H9 (cell line): ENCODE measurements around the gene TCF20. TPM values are rescaled to one million over a fixed set of nuclear protein-coding genes. Genes with fewer than 3 reads are reported as not detected.

Experiments
- DNase-seq: peaks from one replicate; pipeline ENCODE4 v3.0.0-alpha.2; 2017
- H2AFZ ChIP-seq: one replicate; pipeline ENCODE4 v1.6.1; 2013; ENCODE audit warnings: mild to moderate bottlenecking, low read length, control low read depth, moderate library complexity
- H2AK5ac ChIP-seq: 2 replicates; pipeline ENCODE4 v1.6.1; 2013; ENCODE audit warnings: low read length, control low read depth, mixed read lengths; ENCODE audit not compliant: insufficient read length
- H2BK120ac ChIP-seq: one replicate; pipeline ENCODE4 v1.6.1; 2013; ENCODE audit warnings: low read depth, mild to moderate bottlenecking, low read length, control low read depth, inconsistent platforms; ENCODE audit not compliant: poor library complexity, severe bottlenecking
- H2BK12ac ChIP-seq: 2 replicates; pipeline ENCODE4 v1.6.1; 2013; ENCODE audit warnings: low read length, control low read depth, mixed read lengths, low read depth; ENCODE audit not compliant: insufficient read length
- H2BK15ac ChIP-seq: 2 replicates; pipeline ENCODE4 v1.6.1; 2013; ENCODE audit warnings: low read depth, low read length, control low read depth
- H2BK20ac ChIP-seq: one replicate; pipeline ENCODE4 v1.6.1; 2013; ENCODE audit warnings: low read depth, mild to moderate bottlenecking, low read length, control low read depth, inconsistent platforms; ENCODE audit not compliant: poor library complexity, severe bottlenecking
- H2BK5ac ChIP-seq: 2 replicates; pipeline ENCODE4 v1.6.1; 2013; ENCODE audit warnings: low read length, control low read depth, mixed read lengths; ENCODE audit not compliant: insufficient read length
- H3K14ac ChIP-seq: 2 replicates; pipeline ENCODE4 v1.6.1; 2013; ENCODE audit warnings: low read length, control low read depth; ENCODE audit not compliant: insufficient read depth
- H3K18ac ChIP-seq: 2 replicates; pipeline ENCODE4 v1.6.1; 2013; ENCODE audit warnings: low read depth, mild to moderate bottlenecking, mixed read lengths, low read length, control low read depth; ENCODE audit not compliant: insufficient read length
- H3K23ac ChIP-seq: 2 replicates; pipeline ENCODE4 v1.6.1; 2013; ENCODE audit warnings: low read length, control low read depth, mixed read lengths, low read depth; ENCODE audit not compliant: insufficient read length
- H3K23me2 ChIP-seq: 2 replicates; pipeline ENCODE4 v1.6.1; 2013; ENCODE audit warnings: low read depth, mild to moderate bottlenecking, mixed read lengths, low read length, control low read depth; ENCODE audit not compliant: insufficient read length, poor library complexity, severe bottlenecking
- H3K27ac ChIP-seq: 2 replicates; pipeline ENCODE4 v1.5.1; 2013; ENCODE audit warnings: low read length, control low read depth, mixed read lengths, low read depth; ENCODE audit not compliant: insufficient read length
- H3K27me3 ChIP-seq: 2 replicates; pipeline ENCODE4 v1.6.1; 2013; ENCODE audit warnings: low read length, control low read depth, inconsistent platforms; ENCODE audit not compliant: insufficient read depth
- H3K4ac ChIP-seq: 2 replicates; pipeline ENCODE4 v1.6.1; 2013; ENCODE audit warnings: low read depth, mild to moderate bottlenecking, control low read depth, inconsistent platforms, low read length, moderate library complexity
- H3K4me1 ChIP-seq: 2 replicates; pipeline ENCODE4 v1.6.1; 2013; ENCODE audit warnings: low read length, control low read depth, inconsistent platforms; ENCODE audit not compliant: insufficient read depth
- H3K4me2 ChIP-seq: 2 replicates; pipeline ENCODE4 v1.6.1; 2013; ENCODE audit warnings: low read length, control low read depth, mixed read lengths; ENCODE audit not compliant: insufficient read length, insufficient read depth
- H3K56ac ChIP-seq: 2 replicates; pipeline ENCODE4 v1.6.1; 2013; ENCODE audit warnings: low read depth, mild to moderate bottlenecking, mixed read lengths, low read length, control low read depth; ENCODE audit not compliant: insufficient read length
- H3K79me1 ChIP-seq: 2 replicates; pipeline ENCODE4 v1.6.1; 2013; ENCODE audit warnings: low read depth, mild to moderate bottlenecking, moderate library complexity, low read length, control low read depth, inconsistent platforms; ENCODE audit not compliant: insufficient read depth, poor library complexity, severe bottlenecking
- H3K79me2 ChIP-seq: 2 replicates; pipeline ENCODE4 v1.6.1; 2013; ENCODE audit warnings: low read length, control low read depth, inconsistent platforms; ENCODE audit not compliant: insufficient read depth
- H3K9ac ChIP-seq: 2 replicates; pipeline ENCODE4 v1.6.1; 2013; ENCODE audit warnings: low read length, control low read depth, mixed read lengths; ENCODE audit not compliant: insufficient read length; ENCODE audit errors: extremely low read depth
- H3K9me3 ChIP-seq: one replicate; pipeline ENCODE4 v1.6.1; 2013; ENCODE audit warnings: low read depth, low read length, inconsistent platforms; ENCODE audit not compliant: control insufficient read depth
- H3T11ph ChIP-seq: one replicate; pipeline ENCODE4 v1.6.1; 2013; ENCODE audit warnings: mild to moderate bottlenecking, low read length, control low read depth, inconsistent platforms
- H4K20me1 ChIP-seq: one replicate; pipeline ENCODE4 v1.6.1; 2013; ENCODE audit not compliant: control insufficient read depth, insufficient read length, insufficient read depth
- H4K5ac ChIP-seq: 2 replicates; pipeline ENCODE4 v1.6.1; 2013; ENCODE audit warnings: low read depth, mild to moderate bottlenecking, mixed read lengths, low read length, control low read depth; ENCODE audit not compliant: insufficient read length
- H4K8ac ChIP-seq: replicated peaks from 2 replicates; pipeline ENCODE4 v1.6.1; 2013; ENCODE audit warnings: low read length, control low read depth, mixed read lengths, low read depth; ENCODE audit not compliant: insufficient read length
- H4K91ac ChIP-seq: 2 replicates; pipeline ENCODE4 v1.6.1; 2013; ENCODE audit warnings: low read depth, mild to moderate bottlenecking, moderate library complexity, mixed read lengths, low read length, control low read depth; ENCODE audit not compliant: insufficient read length
- H3K27ac Mint-ChIP-seq, 3 experiments: 2 replicates in 2 of 3; 3 replicates in 1 of 3; pipeline ENCODE4 v1.8.0; 2020 to 2021; ENCODE audit warnings: mixed read lengths in 3 of 3, mild to moderate bottlenecking in 1 of 3, moderate library complexity in 1 of 3
- H3K27me3 Mint-ChIP-seq: 2 replicates; pipeline ENCODE4 v1.8.0; 2021; ENCODE audit warnings: low read depth, mild to moderate bottlenecking, moderate library complexity, mixed read lengths
- H3K36me3 Mint-ChIP-seq, 3 experiments: 2 replicates in 2 of 3; 3 replicates in 1 of 3; pipeline ENCODE4 v1.8.0; 2020 to 2021; ENCODE audit warnings: low read depth in 3 of 3, mixed read lengths in 3 of 3; ENCODE audit not compliant: insufficient read depth in 1 of 3
- H3K4me1 Mint-ChIP-seq, 2 experiments: 2 replicates each; pipeline ENCODE4 v1.8.0; 2020; ENCODE audit warnings: mixed read lengths in 2 of 2
- H3K4me3 Mint-ChIP-seq, 2 experiments: 2 replicates in 1 of 2; 3 replicates in 1 of 2; pipeline ENCODE4 v1.8.0; 2020 to 2021; ENCODE audit warnings: mild to moderate bottlenecking in 2 of 2, mixed read lengths in 2 of 2, moderate library complexity in 1 of 2
- H3K9me3 Mint-ChIP-seq, 2 experiments: 2 replicates in 1 of 2; 3 replicates in 1 of 2; pipeline ENCODE4 v1.8.0; 2020; ENCODE audit warnings: mild to moderate bottlenecking in 2 of 2, mixed read lengths in 2 of 2, moderate library complexity in 1 of 2
- WGBS: extraction: QIAGEN DNeasy Blood & Tissue Kit; methylation state at CpG from one replicate; pipeline ENCODE4 v1.1.7; 2013; ENCODE audit warnings: missing lambda C conversion rate, low lambda C conversion rate, mixed read lengths; ENCODE audit not compliant: insufficient read length; ENCODE audit errors: extremely low coverage; 5-methylcytosine and 5-hydroxymethylcytosine counted together
- total RNA-seq: library from RNA; stranded (reverse); gene quantifications from 2 replicates; pipeline ENCODE4 v1.2.1, GENCODE V29; 2021
- TF ChIP-seq, protein P1 (sequence below): fragments of 200-600 bp; sonication (generic); conservative IDR thresholded peaks from 3 replicates; pipeline ENCODE4 v1.8.0; 2021; ENCODE audit warnings: antibody characterized with exemption, mild to moderate bottlenecking

TCF20 gene
- total RNA-seq, 1 experiment from 2014 or later, result 75.6 TPM

DNA sequence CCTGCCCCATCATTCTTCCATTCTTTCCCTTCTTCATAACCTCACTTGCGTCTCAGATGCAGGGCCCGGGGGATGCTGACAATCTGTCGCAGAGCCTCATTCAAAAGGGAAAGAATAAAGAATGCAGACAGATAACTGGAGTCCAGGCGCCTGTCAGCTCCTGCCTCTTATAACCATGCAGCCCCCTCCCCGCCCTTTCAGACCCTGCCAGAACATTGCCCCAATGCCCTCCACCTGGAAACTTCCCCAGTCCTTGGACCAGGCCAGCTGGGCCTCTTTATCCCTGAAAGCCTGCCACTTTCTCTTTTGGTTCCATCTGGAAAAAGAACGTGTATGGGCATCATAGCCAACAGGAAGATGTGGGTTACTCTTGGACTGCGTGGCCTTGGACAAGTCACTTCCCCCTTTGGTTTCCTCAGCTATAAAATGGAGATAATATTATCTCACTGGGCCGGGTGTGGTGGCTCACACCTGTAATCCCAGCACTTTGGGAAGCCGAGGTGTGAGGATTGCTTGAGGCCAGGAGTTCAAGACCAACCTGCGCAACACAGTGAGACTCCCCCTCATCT is 2.1 kb upstream of the TCF20 start:
- Mint-ChIP-seq H3K9me3 (peaks cover 0 to 4% of the 10 kb centered on the region in 2 experiments; a peak in 3 of 5 replicates), H3K4me3 (no peak overlapping the region), H3K36me3 (peaks cover 5 to 8% (median 7%) of the 10 kb centered on the region in 3 experiments; a peak in 6 of 7 replicates), H3K27ac (no peak overlapping the region), H3K27me3 (peaks cover 45% of the 10 kb centered on the region), H3K4me1 (peaks cover 52 to 56% of the 10 kb centered on the region in 2 experiments)
- Histone ChIP-seq H3K23me2 (peaks cover 7% of the 10 kb centered on the region), H3K9me3 (no peaks in the 10 kb centered on the region), H2BK20ac (no peak overlapping the region), H3K4me1 (peaks cover 6% of the 10 kb centered on the region), H3K4me2 (no peak overlapping the region), H4K8ac (no peak overlapping the region), H4K5ac (no peak overlapping the region), H3K14ac (no peak overlapping the region), H2BK120ac (no peak overlapping the region), H3K27ac (no peak overlapping the region), H3K23ac (no peak overlapping the region), H3K18ac (no peak overlapping the region), H2BK15ac (no peak overlapping the region), H3K79me2 (peaks cover 13% of the 10 kb centered on the region; the same call in 1 of the 2 replicates), H2AK5ac (no peak overlapping the region), H2BK12ac (no peak overlapping the region), H3T11ph (no peak overlapping the region), H3K79me1 (peaks cover 3% of the 10 kb centered on the region), H4K20me1 (no peaks in the 10 kb centered on the region), H2BK5ac (no peak overlapping the region), H4K91ac (no peak overlapping the region), H3K56ac (no peak overlapping the region), H3K4ac (no peak overlapping the region), H2AFZ (no peak overlapping the region), H3K27me3 (0 out of 2 replicates have a peak, but pooled peaks cover 3% of the 10 kb centered on the region), H3K9ac (no peak overlapping the region)
- no peak for DNase-seq
- TF ChIP-seq, protein P1, sequence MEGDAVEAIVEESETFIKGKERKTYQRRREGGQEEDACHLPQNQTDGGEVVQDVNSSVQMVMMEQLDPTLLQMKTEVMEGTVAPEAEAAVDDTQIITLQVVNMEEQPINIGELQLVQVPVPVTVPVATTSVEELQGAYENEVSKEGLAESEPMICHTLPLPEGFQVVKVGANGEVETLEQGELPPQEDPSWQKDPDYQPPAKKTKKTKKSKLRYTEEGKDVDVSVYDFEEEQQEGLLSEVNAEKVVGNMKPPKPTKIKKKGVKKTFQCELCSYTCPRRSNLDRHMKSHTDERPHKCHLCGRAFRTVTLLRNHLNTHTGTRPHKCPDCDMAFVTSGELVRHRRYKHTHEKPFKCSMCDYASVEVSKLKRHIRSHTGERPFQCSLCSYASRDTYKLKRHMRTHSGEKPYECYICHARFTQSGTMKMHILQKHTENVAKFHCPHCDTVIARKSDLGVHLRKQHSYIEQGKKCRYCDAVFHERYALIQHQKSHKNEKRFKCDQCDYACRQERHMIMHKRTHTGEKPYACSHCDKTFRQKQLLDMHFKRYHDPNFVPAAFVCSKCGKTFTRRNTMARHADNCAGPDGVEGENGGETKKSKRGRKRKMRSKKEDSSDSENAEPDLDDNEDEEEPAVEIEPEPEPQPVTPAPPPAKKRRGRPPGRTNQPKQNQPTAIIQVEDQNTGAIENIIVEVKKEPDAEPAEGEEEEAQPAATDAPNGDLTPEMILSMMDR, result no peak
- WGBS, result no CpG with 5 or more reads among the region's 10 CpGs
